GM21360 (cell line): ENCODE results near the gene BIVM.

Experiments used
- ATAC-seq: cut with Tn5 transposase; IDR thresholded peaks from one replicate; pipeline ENCODE4 v1.9.1; 2021; ENCODE audit warnings: mild to moderate bottlenecking, moderate library complexity; ENCODE audit not compliant: unreplicated experiment

The BIVM gene

DNA sequence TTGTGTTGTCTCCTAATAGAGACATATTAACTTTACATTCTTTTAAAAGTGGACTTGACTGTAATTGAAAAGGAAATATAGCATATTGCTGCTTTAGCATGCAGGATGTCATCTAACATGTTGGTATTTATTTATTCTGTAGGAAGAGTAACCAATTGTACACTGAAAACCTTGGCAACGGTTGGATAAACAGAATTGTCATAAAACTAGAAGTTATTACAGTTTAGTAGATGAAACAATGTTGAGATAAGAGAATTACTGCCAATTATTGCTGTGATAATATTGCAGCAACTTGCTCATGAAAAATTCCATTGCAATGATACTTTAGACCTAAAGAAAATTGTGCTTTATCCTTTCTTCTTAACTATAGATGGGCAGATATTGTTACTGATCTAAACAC is 39.4 kb downstream of the BIVM start:
- no peak for ATAC-seq

DNA sequence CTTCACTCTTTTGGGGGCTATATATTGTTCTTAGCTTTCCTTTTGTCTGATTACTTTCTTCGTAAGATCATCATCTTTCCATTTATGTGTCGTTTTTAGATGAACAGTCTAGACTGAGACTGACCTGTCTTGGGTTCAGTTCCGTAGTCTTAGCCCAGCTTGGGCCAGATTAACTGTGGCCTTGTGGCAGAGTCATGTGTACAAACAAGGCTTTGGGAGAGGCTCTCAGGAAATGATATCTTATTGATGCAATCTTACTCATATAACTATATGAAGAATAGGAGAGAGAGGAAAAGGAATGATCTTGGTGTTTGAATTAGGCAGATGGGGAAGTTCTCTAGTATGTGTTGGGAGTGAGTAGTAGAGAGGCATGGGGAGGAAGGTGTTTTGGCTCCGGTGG is 40.1 kb downstream of the BIVM start:
- ATAC-seq = no peak

DNA sequence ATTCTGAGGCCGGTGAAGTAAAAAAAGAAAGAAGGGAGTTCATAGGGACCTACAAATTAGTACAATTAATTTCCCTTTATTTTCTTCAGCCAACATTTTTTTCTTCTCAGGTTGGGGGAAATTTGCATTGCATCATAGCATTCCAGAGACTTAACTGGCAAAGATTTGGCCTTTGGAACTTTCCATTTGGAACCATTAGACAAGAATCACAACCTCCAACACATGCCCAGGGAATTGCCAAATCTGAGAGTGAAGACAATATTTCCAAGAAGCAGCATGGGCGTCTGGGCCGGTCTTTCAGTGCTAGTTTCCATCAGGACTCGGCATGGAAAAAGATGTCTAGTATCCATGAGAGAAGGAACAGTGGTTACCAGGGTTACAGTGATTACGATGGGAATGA is 40.5 kb downstream of the BIVM start:
- ATAC-seq = no peak

GRCh38 chr13:102845289-102845629 is 46.3 kb downstream of the BIVM start:
- ATAC-seq = peak; percentile 14

- ATAC-seq = peak; percentile 81
Measured at GRCh38 chr13:102845630-102846260, 46.8 kb downstream of the BIVM start, which contains the start of gene ERCC5. TSS of gene ERCC5 (plus strand) at chr13:102846032. CDS start at chr13:102846267, 235 bp downstream.

GRCh38 chr13:102846261-102847015 is 47.5 kb downstream of the BIVM start:
- ATAC-seq = peak; percentile 36

DNA sequence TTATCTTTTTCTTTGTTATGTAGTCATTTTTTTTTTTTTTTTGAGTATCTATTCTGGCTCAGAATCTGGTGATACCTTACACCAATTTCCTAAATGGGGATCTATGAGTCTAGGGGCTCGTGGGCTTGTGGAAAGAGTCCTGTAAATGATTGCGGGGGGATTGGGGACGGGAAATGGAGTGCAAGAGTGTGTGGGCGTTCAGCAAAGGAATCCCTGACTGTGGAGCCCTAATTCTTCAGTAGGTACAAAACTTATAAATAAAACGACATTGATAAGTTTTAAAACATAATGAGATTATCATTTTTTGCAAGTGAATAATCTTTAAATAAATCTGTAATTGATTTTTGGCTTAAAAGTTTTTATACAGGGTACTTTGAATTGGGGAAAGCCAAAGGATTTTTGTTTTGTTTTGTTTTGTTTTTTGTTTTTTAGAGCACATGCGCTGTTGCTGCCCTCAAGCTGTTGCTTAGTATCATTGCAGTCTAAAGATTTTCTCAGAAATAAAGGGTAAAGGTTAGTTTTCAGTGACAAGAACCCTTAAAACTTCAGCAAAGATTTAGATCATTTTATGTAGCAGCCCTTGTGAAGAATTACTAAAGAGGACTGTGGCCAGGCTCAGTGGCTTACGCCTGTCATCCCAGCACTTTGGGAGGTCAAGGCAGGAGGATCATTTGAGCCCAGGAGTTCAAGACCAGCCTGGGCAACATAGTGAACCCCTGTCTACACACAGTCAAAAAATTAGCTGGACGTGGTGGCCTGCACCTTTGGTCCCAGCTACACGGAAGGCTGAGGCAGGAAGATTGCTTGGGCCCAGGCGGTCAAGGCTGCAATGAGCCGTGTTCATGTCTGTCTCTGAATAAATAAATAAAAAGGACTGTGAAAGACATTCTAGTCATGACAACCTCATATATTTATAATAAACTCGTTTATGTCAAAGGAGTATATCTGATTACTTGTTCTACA is 48.6 kb downstream of the BIVM start:
- no peak for ATAC-seq

- ATAC-seq = no peak
Measured at GRCh38 chr13:102848956-102849355, 50.0 kb downstream of the BIVM start.

DNA sequence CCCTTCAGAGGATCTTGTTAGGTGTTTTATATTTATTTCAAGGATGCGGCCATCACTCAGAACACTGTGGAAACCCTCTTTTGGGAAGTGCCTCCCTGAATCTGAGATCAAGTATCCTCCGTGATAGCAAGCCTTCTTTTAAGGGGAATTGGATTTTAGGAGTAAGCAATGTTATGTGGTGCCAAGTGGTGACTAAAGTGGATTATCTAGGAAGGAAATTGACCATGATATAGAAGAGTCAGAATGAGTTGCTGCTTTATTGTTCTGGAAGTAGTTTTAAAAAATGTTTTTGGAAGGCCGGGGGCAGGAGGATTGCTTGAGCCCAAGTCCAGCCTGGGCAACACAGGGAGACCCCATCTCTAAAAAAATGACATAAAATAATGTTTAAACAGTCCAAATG is 53.6 kb downstream of the BIVM start:
- ATAC-seq = no peak

DNA sequence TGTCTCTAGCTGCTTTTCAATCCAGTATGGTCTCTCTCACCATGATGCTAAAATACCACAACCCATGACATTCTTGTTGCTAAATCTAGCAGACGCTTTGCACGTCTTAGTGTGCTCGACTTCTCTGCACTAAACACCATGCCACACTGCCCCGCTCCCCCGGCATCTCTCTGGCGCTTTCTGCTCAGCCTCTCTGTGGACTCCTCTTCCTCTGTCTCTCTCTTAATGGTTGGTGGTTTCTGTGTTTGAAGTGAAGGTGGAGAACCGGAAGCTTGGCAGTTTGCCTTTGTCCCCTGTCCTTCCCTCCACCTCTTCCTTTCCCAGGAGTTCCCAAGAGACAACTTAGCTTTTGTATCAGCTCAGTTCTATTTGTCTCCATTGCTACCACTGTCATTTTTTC is 55.8 kb downstream of the BIVM start:
- peak; percentile 77 for ATAC-seq

DNA sequence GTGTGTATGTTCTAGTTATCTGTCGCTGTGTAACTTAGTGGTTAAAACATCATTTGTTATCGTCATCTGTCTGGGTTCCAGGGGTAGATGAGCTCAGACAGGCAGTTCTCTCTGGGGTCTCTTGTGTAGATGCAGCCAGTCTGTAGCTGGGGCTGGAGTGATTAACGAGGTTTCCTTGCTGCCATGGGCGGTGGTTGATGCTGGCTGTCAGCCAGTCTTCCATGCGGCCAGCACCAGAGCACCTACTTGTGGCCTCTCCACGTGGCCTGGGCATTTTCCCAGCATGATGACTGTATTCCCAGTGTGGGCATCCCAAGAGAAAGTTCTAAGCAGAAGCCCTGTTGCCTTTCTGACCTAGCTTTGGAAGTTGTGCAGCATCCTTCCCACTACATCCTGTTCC is 57.6 kb downstream of the BIVM start:
- no peak for ATAC-seq

- ATAC-seq = no peak
Measured at GRCh38 chr13:102862624-102863210, 63.8 kb downstream of the BIVM start.

DNA sequence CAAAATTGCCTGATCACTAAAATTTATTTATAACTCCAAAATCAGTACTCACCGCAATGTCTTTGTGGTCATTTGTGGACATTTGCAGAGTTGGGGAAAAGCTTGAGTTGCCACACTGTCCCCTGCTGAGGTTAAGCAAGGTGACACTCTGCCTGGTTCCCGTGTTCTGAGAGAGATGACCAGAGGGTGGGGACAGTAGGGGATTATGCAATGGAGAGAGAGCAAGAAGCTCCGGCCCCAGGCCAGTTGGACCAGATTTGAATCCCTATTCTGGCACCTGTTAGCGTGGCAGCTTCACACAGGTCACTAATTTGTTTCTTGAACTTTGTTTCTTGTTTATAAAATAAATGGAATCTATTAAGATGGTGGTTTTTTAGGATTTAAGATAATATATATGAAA is 64.7 kb downstream of the BIVM start:
- ATAC-seq = no peak

DNA sequence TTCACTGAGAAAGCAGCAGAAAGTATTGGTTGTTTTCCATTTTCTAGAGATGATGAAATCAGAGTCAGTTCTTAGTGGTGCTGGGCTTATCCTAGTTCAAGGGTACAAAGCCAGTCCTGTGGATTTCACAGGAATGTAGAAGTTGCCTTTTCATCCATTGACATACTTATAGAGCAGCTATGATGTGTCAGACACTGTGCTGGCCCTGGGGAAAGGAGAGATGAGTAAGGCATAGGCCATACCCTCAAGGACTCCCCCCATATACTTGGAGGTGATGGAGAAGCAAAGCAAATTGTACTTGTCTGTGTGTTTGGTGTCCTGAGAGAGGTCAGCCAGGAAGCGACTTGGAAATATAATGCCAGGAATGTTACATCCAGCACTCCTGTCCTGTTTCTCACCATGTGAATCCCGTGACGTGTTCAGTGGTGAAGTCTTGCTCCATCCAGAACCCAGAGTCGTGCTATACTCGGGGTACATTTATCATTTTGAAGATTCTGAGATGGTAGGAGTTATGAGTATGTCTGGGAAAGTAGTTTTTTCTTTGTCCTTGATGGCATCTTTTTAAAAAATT is 69.5 kb downstream of the BIVM start:
- ATAC-seq = no peak

GRCh38 chr13:102869948-102870676 is 71.2 kb downstream of the BIVM start:
- ATAC-seq = peak; percentile 22

- peak; percentile 88 for ATAC-seq
Measured at GRCh38 chr13:102870677-102871415, 71.9 kb downstream of the BIVM start.

- no peak for ATAC-seq
Measured at GRCh38 chr13:102872131-102872530, 73.2 kb downstream of the BIVM start.

GRCh38 chr13:102872531-102872930 is 73.6 kb downstream of the BIVM start:
- ATAC-seq = no peak

- peak; percentile 44 for ATAC-seq
Measured at GRCh38 chr13:102873653-102874052, 74.7 kb downstream of the BIVM start.
